Islet precursor cell (in vitro differentiated cells): ENCODE data around the gene R3HDM2.

Experiments
- DNase-seq: peaks from one replicate; pipeline ENCODE4 v3.0.0-alpha.2; 2018

The R3HDM2 gene

GRCh38 chr12:57212701-57213057 lies 218.2 kb downstream of the R3HDM2 start:
- no peak for DNase-seq

- DNase-seq = no peak
These were observed 218.8 kb downstream of the R3HDM2 start for GRCh38 chr12:57211791-57212700.

GRCh38 chr12:57210926-57211692 lies 219.7 kb downstream of the R3HDM2 start:
- DNase-seq = no peak

- DNase-seq = no peak
These were observed 220.4 kb downstream of the R3HDM2 start for GRCh38 chr12:57210461-57210860.

GRCh38 chr12:57209916-57210315 lies 220.9 kb downstream of the R3HDM2 start:
- no peak for DNase-seq

- DNase-seq = no peak
These were observed 222.1 kb downstream of the R3HDM2 start for GRCh38 chr12:57208631-57209282.

- no peak for DNase-seq
These were observed 222.9 kb downstream of the R3HDM2 start for GRCh38 chr12:57207731-57208630.

- no peak for DNase-seq
These were observed 224.9 kb downstream of the R3HDM2 start for GRCh38 chr12:57205931-57206330.

- DNase-seq = no peak
These were observed 225.7 kb downstream of the R3HDM2 start for GRCh38 chr12:57205186-57205585.

GRCh38 chr12:57204454-57204853 lies 226.4 kb downstream of the R3HDM2 start:
- no peak for DNase-seq

GRCh38 chr12:57203791-57204190 lies 227.1 kb downstream of the R3HDM2 start:
- no peak for DNase-seq
